Liver (tissue), 9 donors: ENCODE results near the gene CD244. TPM values are rescaled to one million over a fixed set of nuclear protein-coding genes. Genes with fewer than 3 reads are reported as not detected.

ENCODE experiments used
- DNase-seq: peaks from one replicate; pipeline ENCODE4 v3.0.0-alpha.2; 2017; ENCODE audit warnings: low spot score
- H3K27ac ChIP-seq, 2 donors: one replicate each; pipeline ENCODE4 v1.7.0; 2013; ENCODE audit warnings: inconsistent platforms in 2 of 2, low read length in 2 of 2, control low read depth in 1 of 2, low read depth in 1 of 2, mild to moderate bottlenecking in 1 of 2
- H3K27me3 ChIP-seq, 4 donors: one replicate each; pipeline versions ENCODE4 v1.6.1 to v1.7.0; 2013; ENCODE audit warnings: low read length in 3 of 4, inconsistent platforms in 1 of 4, mild to moderate bottlenecking in 1 of 4, moderate library complexity in 1 of 4; ENCODE audit not compliant: control insufficient read depth in 4 of 4, insufficient read depth in 4 of 4
- H3K36me3 ChIP-seq, 4 donors: one replicate each; pipeline versions ENCODE4 v1.6.1 to v1.7.0; 2013; ENCODE audit warnings: low read length in 3 of 4, mild to moderate bottlenecking in 3 of 4, low read depth in 1 of 4, moderate library complexity in 1 of 4; ENCODE audit not compliant: control insufficient read depth in 4 of 4, insufficient read depth in 3 of 4
- H3K4me1 ChIP-seq, 4 donors: one replicate each; pipeline versions ENCODE4 v1.6.1 to v1.7.0; 2013; ENCODE audit warnings: low read length in 3 of 4, mild to moderate bottlenecking in 3 of 4, moderate library complexity in 1 of 4; ENCODE audit not compliant: control insufficient read depth in 4 of 4, insufficient read depth in 4 of 4
- H3K4me3 ChIP-seq, 3 donors: one replicate each; pipeline versions ENCODE4 v1.6.1 to v1.7.0; 2013; ENCODE audit warnings: low read length in 3 of 3, control low read depth in 1 of 3, low read depth in 1 of 3, mild to moderate bottlenecking in 1 of 3
- H3K9ac ChIP-seq, 2 donors: one replicate each; pipeline ENCODE4 v1.7.0; 2013; ENCODE audit warnings: low read length in 2 of 2, mild to moderate bottlenecking in 2 of 2, moderate library complexity in 2 of 2, control low read depth in 1 of 2, low read depth in 1 of 2
- H3K9me3 ChIP-seq, 4 donors: one replicate each; pipeline versions ENCODE4 v1.6.1 to v1.7.0; 2013; ENCODE audit warnings: low read length in 3 of 4; ENCODE audit not compliant: control insufficient read depth in 4 of 4
- ATF3 ChIP-seq: IDR thresholded peaks from 2 replicates; pipeline ENCODE4 v1.6.1; 2016; ENCODE audit warnings: antibody characterized with exemption
- CTCF ChIP-seq: fragments of 150-350 bp; IDR thresholded peaks from 2 replicates; pipeline ENCODE4 v1.5.1; 2017; ENCODE audit warnings: improper control_type of control experiment, low read depth, low read length; ENCODE audit not compliant: missing input control
- EGR1 ChIP-seq, 2 donors: IDR thresholded peaks; 2 replicates each; pipeline ENCODE4 v1.6.1; 2016 to 2018; ENCODE audit warnings: antibody characterized with exemption in 2 of 2, low read depth in 2 of 2
- FOXA1 ChIP-seq: IDR thresholded peaks from 2 replicates; pipeline ENCODE4 v1.6.1; 2016; ENCODE audit warnings: antibody characterized with exemption
- FOXA2 ChIP-seq: IDR thresholded peaks from 2 replicates; pipeline ENCODE4 v1.6.1; 2016; ENCODE audit warnings: antibody characterized with exemption
- GABPA ChIP-seq, 2 donors: IDR thresholded peaks in 1 of 2; conservative IDR thresholded peaks in 1 of 2; 2 replicates each; pipeline ENCODE4 v1.6.1; 2016; ENCODE audit warnings: antibody characterized with exemption in 2 of 2, mild to moderate bottlenecking in 1 of 2, moderate library complexity in 1 of 2
- HNF4A ChIP-seq, 2 donors: conservative IDR thresholded peaks; 2 replicates each; pipeline ENCODE4 v1.6.1; 2016; ENCODE audit warnings: antibody characterized with exemption in 2 of 2, mild to moderate bottlenecking in 2 of 2
- HNF4G ChIP-seq: IDR thresholded peaks from 2 replicates; pipeline ENCODE4 v1.6.1; 2016; ENCODE audit warnings: antibody characterized with exemption
- JUND ChIP-seq, 2 donors: IDR thresholded peaks; 2 replicates each; pipeline ENCODE4 v1.6.1; 2016; ENCODE audit warnings: antibody characterized with exemption in 2 of 2
- MAX ChIP-seq: IDR thresholded peaks from 2 replicates; pipeline ENCODE4 v1.6.1; 2016; ENCODE audit warnings: antibody characterized with exemption
- NR2F2 ChIP-seq: IDR thresholded peaks from 2 replicates; pipeline ENCODE4 v1.6.1; 2016; ENCODE audit warnings: antibody characterized with exemption
- RAD21 ChIP-seq, 2 donors: IDR thresholded peaks; 2 replicates each; pipeline ENCODE4 v1.6.1; 2016; ENCODE audit warnings: antibody characterized with exemption in 2 of 2, mild to moderate bottlenecking in 2 of 2
- REST ChIP-seq: IDR thresholded peaks from 2 replicates; pipeline ENCODE4 v1.6.1; 2016; ENCODE audit warnings: antibody characterized with exemption, mild to moderate bottlenecking
- RXRA ChIP-seq, 2 donors: IDR thresholded peaks; 2 replicates each; pipeline ENCODE4 v1.6.1; 2017 to 2018; ENCODE audit warnings: antibody characterized with exemption in 2 of 2, mild to moderate bottlenecking in 1 of 2
- SP1 ChIP-seq: IDR thresholded peaks from 2 replicates; pipeline ENCODE4 v1.6.1; 2018; ENCODE audit warnings: antibody characterized with exemption, mild to moderate bottlenecking
- TAF1 ChIP-seq: conservative IDR thresholded peaks from 2 replicates; pipeline ENCODE4 v1.6.1; 2016; ENCODE audit warnings: antibody characterized with exemption, mild to moderate bottlenecking
- YY1 ChIP-seq: IDR thresholded peaks from 2 replicates; pipeline ENCODE4 v1.6.1; 2016; ENCODE audit warnings: antibody characterized with exemption, mild to moderate bottlenecking
- ZBTB33 ChIP-seq: IDR thresholded peaks from 2 replicates; pipeline ENCODE4 v1.6.1; 2016; ENCODE audit warnings: antibody characterized with exemption
- WGBS: extraction: QIAGEN DNeasy Blood & Tissue Kit; methylation state at CpG from one replicate; pipeline ENCODE4 v1.1.7; 2013; 5-methylcytosine and 5-hydroxymethylcytosine counted together
- polyA plus RNA-seq, 2 donors: library from polyadenylated mRNA; stranded (reverse) in 1 of 2; unstranded in 1 of 2; fragments of 200-250 nt in 1 of 2; fragments of >200 nt in 1 of 2; fragmentation: Nextera tagmentation in 1 of 2; extraction: Ambion mirVana in 1 of 2; gene quantifications; one replicate each; pipeline versions ENCODE4 v1.2.1 to v1.2.3, GENCODE V29; 2013 to 2015
- total RNA-seq, 2 donors: library from RNA; depleted of rRNA; stranded (reverse); fragments of >200 nt; gene quantifications; one replicate each; pipeline ENCODE4 v1.2.3, GENCODE V29; 2014
- donor health status: healthy.
- donor health status: healthy.
- donor health status: healthy.
- donor health status: healthy.
- donor health status: healthy.

Gene CD244
- total and polyA plus RNA-seq, 4 donors = 0.85 to 6.6 (median 1.8) TPM

- H3K36me3 ChIP-seq = no peaks in the 10 kb centered on the region
- no peak overlapping the region for H3K27ac ChIP-seq
- no peak for DNase-seq
- H3K4me1 ChIP-seq = peaks cover 2 to 14% (median 12%) of the 10 kb centered on the region in 4 donors
- 82% methylated on average over 5 of the region's 5 CpGs for WGBS
- no peak overlapping the region for H3K4me3 ChIP-seq
- H3K27me3 ChIP-seq = no peaks in the 10 kb centered on the region
- TF ChIP-seq HNF4G (no peak), RXRA (IDR thresholded peaks at IDR 0.05) (no peak), FOXA2 (no peak), YY1 (no peak), HNF4A (conservative IDR thresholded peaks at IDR 0.05) (no peak), CTCF (no peak), EGR1 (IDR thresholded peaks at IDR 0.05; ENCODE audit: low read depth in 2 of 2) (no peak), ATF3 (no peak), SP1 (no peak), REST (no peak), ZBTB33 (no peak), NR2F2 (no peak), MAX (no peak), JUND (IDR thresholded peaks at IDR 0.05) (no peak), TAF1 (no peak), FOXA1 (no peak), RAD21 (IDR thresholded peaks at IDR 0.05) (no peak), GABPA (IDR thresholded peaks at IDR 0.05 in 1 of 2, conservative IDR thresholded peaks at IDR 0.05 in 1 of 2) (no peak)
- no peaks in the 10 kb centered on the region for H3K9me3 ChIP-seq
- no peak overlapping the region for H3K9ac ChIP-seq
Measured at GRCh38 chr1:160865337-160865736, 2.6 kb upstream of the CD244 start.
